GM12878 (cell line): Measurements from ENCODE around the gene TTC39C. TPM values are rescaled to one million over a fixed set of nuclear protein-coding genes. Genes with fewer than 3 reads are reported as not detected.

ENCODE experiments used
- ATAC-seq: fragments of 200-7000 bp; cut with Tn5 transposase; 3 replicates; pipeline ENCODE4 v1.9.1; 2020; ENCODE audit warnings: mild to moderate bottlenecking, moderate library complexity
- BruUV-seq: library from RNA; stranded (reverse); fragments of 400-500 nt; replicated peaks from 2 replicates; lab custom pipeline; 2021; lab: Mats Ljungman, UMichigan
- CTCF ChIA-PET: fragments of 300-600 bp; sonication (Branson Sonifier 250); formaldehyde crosslinking; extraction: SDS; loops from one replicate; lab custom pipeline; 2021; ENCODE audit warnings: inconsistent platforms; lab: Yijun Ruan, JAX
- POLR2A ChIA-PET: fragments of 350-600 bp; formaldehyde crosslinking; extraction: SDS; loops from one replicate; lab custom pipeline; 2021; ENCODE audit warnings: inconsistent platforms; lab: Charles Lee
- RAD21 ChIA-PET: fragments of 300-600 bp; sonication (Branson Sonifier 250); formaldehyde crosslinking; loops from one replicate; lab custom pipeline; 2023; ENCODE audit warnings: antibody characterized with exemption; ENCODE audit not compliant: unreplicated experiment; lab: Charles Lee
- SMC1A ChIA-PET: fragments of 300-600 bp; sonication (Branson Sonifier 250); formaldehyde crosslinking; loops from one replicate; lab custom pipeline; 2023; ENCODE audit not compliant: unreplicated experiment, uncharacterized antibody; lab: Charles Lee
- DNase-seq: peaks from one replicate; pipeline ENCODE4 v3.0.0-alpha.2; 2011; ENCODE audit warnings: low read depth, low spot score
- FAIRE-seq: peaks from 3 replicates; lab custom pipeline; 2011; peaks lifted over from hg19 to GRCh38; lab: Jason Lieb, UNC
- H2AFZ ChIP-seq: 2 replicates; pipeline ENCODE4 v1.6.0; 2011; ENCODE audit warnings: low read depth, low read length, control low read depth; ENCODE audit not compliant: control insufficient read depth
- H3K27ac ChIP-seq: 2 replicates; pipeline ENCODE4 v1.5.1; 2011; ENCODE audit warnings: control low read depth; ENCODE audit not compliant: control insufficient read depth, insufficient read depth
- H3K27me3 ChIP-seq, 2 experiments: replicated peaks in 1 of 2; 2 replicates each; pipeline versions ENCODE4 v1.6.0 to v1.6.1; 2011; ENCODE audit warnings: low read length in 1 of 2; ENCODE audit not compliant: control insufficient read depth in 2 of 2, insufficient read depth in 2 of 2
- H3K36me3 ChIP-seq, 2 experiments: 2 replicates each; pipeline ENCODE4 v1.5.1; 2011; ENCODE audit warnings: low read length in 1 of 2; ENCODE audit not compliant: control insufficient read depth in 2 of 2, insufficient read depth in 2 of 2
- H3K4me1 ChIP-seq: 2 replicates; pipeline ENCODE4 v1.6.1; 2011; ENCODE audit warnings: mild to moderate bottlenecking, low read length, moderate library complexity, mixed read lengths; ENCODE audit not compliant: control insufficient read depth, insufficient read depth
- H3K4me2 ChIP-seq: 2 replicates; pipeline ENCODE4 v1.6.0; 2011; ENCODE audit warnings: control low read depth; ENCODE audit not compliant: control insufficient read depth, insufficient read depth
- H3K4me3 ChIP-seq: fragments of 200-600 bp; sonication (generic); 2 replicates; pipeline ENCODE4 v1.5.1; 2016
- H3K79me2 ChIP-seq: 2 replicates; pipeline ENCODE4 v1.6.0; 2011; ENCODE audit warnings: low read length; ENCODE audit not compliant: control insufficient read depth, insufficient read depth
- H3K9ac ChIP-seq: 2 replicates; pipeline ENCODE4 v1.8.0; 2011; ENCODE audit warnings: low read length, control low read depth, mixed read lengths; ENCODE audit not compliant: control insufficient read depth, insufficient read depth
- H3K9me3 ChIP-seq: replicated peaks from 3 replicates; pipeline ENCODE4 v1.5.1; 2011; ENCODE audit warnings: mild to moderate bottlenecking, low read length; ENCODE audit not compliant: control insufficient read depth, insufficient read depth
- H4K20me1 ChIP-seq: 2 replicates; pipeline ENCODE4 v1.6.0; 2011; ENCODE audit not compliant: control insufficient read depth, insufficient read depth
- BACH1 ChIP-seq: fragments of 450-650 bp; IDR thresholded peaks from 2 replicates; pipeline ENCODE4 v1.6.1; 2017; ENCODE audit warnings: mild to moderate bottlenecking, borderline replicate concordance
- CTCF ChIP-seq, 3 experiments: IDR thresholded peaks in 2 of 3; conservative IDR thresholded peaks in 1 of 3; 2 replicates each; pipeline ENCODE4 v1.5.1; 2011; ENCODE audit warnings: low read depth in 3 of 3, low read length in 3 of 3, mild to moderate bottlenecking in 3 of 3, control low read depth in 2 of 3, moderate library complexity in 2 of 3, inconsistent platforms in 1 of 3, mixed read lengths in 1 of 3; ENCODE audit not compliant: control insufficient read depth in 2 of 3, insufficient read depth in 1 of 3; ENCODE audit errors: extremely low read depth in 1 of 3
- ESRRA ChIP-seq: IDR thresholded peaks from 2 replicates; pipeline ENCODE4 v1.6.1; 2012; ENCODE audit warnings: mild to moderate bottlenecking, low read length, improper control_type of control experiment
- EZH2 ChIP-seq: IDR thresholded peaks from 2 replicates; pipeline ENCODE4 v1.6.1; 2012; ENCODE audit warnings: low read depth, mild to moderate bottlenecking, control low read depth, inconsistent platforms, low read length, borderline replicate concordance; ENCODE audit not compliant: control insufficient read depth
- MLLT1 ChIP-seq: fragments of 450-650 bp; IDR thresholded peaks from 2 replicates; pipeline ENCODE4 v1.6.1; 2016; ENCODE audit warnings: mild to moderate bottlenecking
- NKRF ChIP-seq: fragments of 450-650 bp; conservative IDR thresholded peaks from 2 replicates; pipeline ENCODE4 v1.6.1; 2017; ENCODE audit warnings: mild to moderate bottlenecking, moderate library complexity
- RFX5 ChIP-seq: IDR thresholded peaks from 2 replicates; pipeline ENCODE4 v1.6.1; 2011; ENCODE audit warnings: low read depth, low read length, improper control_type of control experiment
- USF1 ChIP-seq: IDR thresholded peaks from 2 replicates; pipeline ENCODE4 v1.6.1; 2011; ENCODE audit warnings: borderline replicate concordance, low read depth, mild to moderate bottlenecking, moderate library complexity, mixed read lengths, low read length; ENCODE audit not compliant: insufficient read depth; ENCODE audit errors: extremely low read length
- WRNIP1 ChIP-seq: IDR thresholded peaks from 2 replicates; pipeline ENCODE4 v1.6.1; 2011; ENCODE audit warnings: low read depth, low read length, improper control_type of control experiment, borderline replicate concordance
- ZNF207 ChIP-seq: fragments of 450-650 bp; IDR thresholded peaks from 2 replicates; pipeline ENCODE4 v1.6.1; 2014; ENCODE audit warnings: antibody characterized with exemption, mild to moderate bottlenecking, borderline replicate concordance
- WGBS: methylation state at CpG from one replicate; pipeline ENCODE4 v1.1.6; 2016; ENCODE audit warnings: low lambda C conversion rate; ENCODE audit not compliant: insufficient replicate concordance, insufficient coverage; ENCODE audit errors: missing lambda C conversion rate; 5-methylcytosine and 5-hydroxymethylcytosine counted together
- in situ Hi-C: fragments of 300-500 bp; cut with MboI; formaldehyde crosslinking; loops from 9 replicates; pipeline ENCODE4 v1.14.3; 2018; ENCODE audit warnings: mixed read lengths
- intact Hi-C: fragments of 100-400 bp; cut with micrococcal nuclease; formaldehyde crosslinking; loops from one replicate; pipeline ENCODE4 v1.14.2; 2022; ENCODE audit not compliant: unreplicated experiment
- polyA plus RNA-seq, 11 experiments: library from polyadenylated mRNA; depleted of rRNA in 4 of 11; unstranded in 6 of 11; stranded (reverse) in 5 of 11; fragments of >200 nt; fragmentation: Nextera tagmentation in 4 of 11; fragmentation: Illumina TruSeq in 1 of 11; extraction: Ambion mirVana in 4 of 11; extraction: Trizol in 1 of 11; gene quantifications; 1 replicate in 1 of 11; 2 replicates in 10 of 11; pipeline versions ENCODE4 v1.2.1 to v1.2.3, GENCODE V29; 2011 to 2016; ENCODE audit warnings: inconsistent platforms in 2 of 11, missing spikeins in 2 of 11, low read depth in 1 of 11
- total RNA-seq, 4 experiments: library from RNA; depleted of rRNA in 3 of 4; stranded (reverse); fragments of >200 nt in 3 of 4; fragmentation: Illumina TruSeq in 1 of 4; extraction: Trizol in 1 of 4; gene quantifications; 2 replicates each; pipeline versions ENCODE4 v1.2.1 to v1.2.3, GENCODE V29; 2013 to 2021

Gene TTC39C
- total and polyA plus RNA-seq, 10 of the 15 experiments (the other 5 are each of a cell fraction or from before 2014, with no cell fraction given): 21.1 to 91.0 (median 64.8) TPM

- TF ChIP-seq NKRF: no peak
- TF ChIP-seq MLLT1: no peak
- no peak for TF ChIP-seq RFX5
These were observed 98.5 kb downstream of the TTC39C start (continued) for GRCh38 chr18:24112874-24113615.

- H3K27me3 ChIP-seq: no peaks in the 10 kb centered on the region
- no peaks in the 10 kb centered on the region for H3K9me3 ChIP-seq
- ChIA-PET SMC1A (interaction anchor here (0.8 to 1.6 kb wide), 8 partner anchors 16 to 303 kb away, joined by 3 to 4 read pairs (median 4); no protein-coding TSS in a partner anchor), RAD21 (interaction anchor here (0.9 to 1.9 kb wide), 5 partner anchors 99 to 290 kb away, joined by 3 to 4 read pairs (median 3); no protein-coding TSS in a partner anchor), POLR2A (no interaction called here), CTCF (interaction anchor here (0.5 to 2.1 kb wide), 13 partner anchors 19 to 791 kb away, joined by 3 to 8 read pairs (median 3); no protein-coding TSS in a partner anchor)
- BruUV-seq: no TSS peak
- no peak overlapping the region for H3K9ac ChIP-seq
- WGBS: 40% methylated on average over 4 of the region's 4 CpGs
- DNase-seq (no peak), FAIRE-seq (no peak), ATAC-seq (no peak)
- H3K79me2 ChIP-seq: no peaks in the 10 kb centered on the region
- intact Hi-C loops: loop anchor here (5.0 kb wide), 1 partner anchor 288 kb away; no protein-coding TSS in a partner anchor
- H3K4me1 ChIP-seq: no peaks in the 10 kb centered on the region
- no peak overlapping the region for H2AFZ ChIP-seq
- H3K36me3 ChIP-seq: peaks cover 3 to 10% of the 10 kb centered on the region in 2 experiments; a peak in 3 of 4 replicates
- no peak overlapping the region for H3K4me3 ChIP-seq
- no peak overlapping the region for H3K27ac ChIP-seq
- in situ Hi-C loops: loop anchor here (5.0 kb wide), 2 partner anchors 148 to 283 kb away; no protein-coding TSS in a partner anchor
- H4K20me1 ChIP-seq: no peaks in the 10 kb centered on the region
- H3K4me2 ChIP-seq: no peak overlapping the region
- TF ChIP-seq ESRRA: no peak
- TF ChIP-seq CTCF (IDR thresholded peaks at IDR 0.05 in 2 of 3, conservative IDR thresholded peaks at IDR 0.05 in 1 of 3; ENCODE audit: control insufficient read depth in 2 of 3, extremely low read depth in 1 of 3, insufficient read depth in 1 of 3, low read depth in 3 of 3, low read length in 3 of 3): no peak
- no peak for TF ChIP-seq WRNIP1
- TF ChIP-seq BACH1: no peak
- TF ChIP-seq ZNF207: no peak
- no peak for TF ChIP-seq EZH2
- no peak for TF ChIP-seq USF1
These were observed 100.5 kb downstream of the TTC39C start for GRCh38 chr18:24114924-24115549.
